GM19324 (cell line): Measurements from ENCODE around the gene CCR8.

Experiments
- ATAC-seq: cut with Tn5 transposase; IDR thresholded peaks from one replicate; pipeline ENCODE4 v1.9.1; 2021; ENCODE audit warnings: mild to moderate bottlenecking, moderate library complexity; ENCODE audit not compliant: unreplicated experiment, low FRiP score

CCR8 gene

GRCh38 chr3:39329493-39329892 lies at the start of gene CCR8:
Gene CCR8, plus strand, starts transcription at chr3:39329709. Its CDS starts 2,623 bp downstream, at chr3:39332332.
- no peak for ATAC-seq

GRCh38 chr3:39279745-39280517 lies 49.6 kb upstream of the CCR8 start, which contains the start of gene CX3CR1:
Gene CX3CR1, minus strand, starts transcription at chr3:39280036. Its CDS starts 13,527 bp downstream, at chr3:39266509.
- no peak for ATAC-seq

- no peak for ATAC-seq
These were observed 48.9 kb upstream of the CCR8 start for GRCh38 chr3:39280571-39280970.

GRCh38 chr3:39281533-39281932 lies 48.0 kb upstream of the CCR8 start:
- ATAC-seq: no peak

- no peak for ATAC-seq
These were observed 47.5 kb upstream of the CCR8 start for GRCh38 chr3:39282057-39282456.

- no peak for ATAC-seq
These were observed 45.0 kb upstream of the CCR8 start for GRCh38 chr3:39284457-39284881.

- no peak for ATAC-seq
These were observed 44.2 kb upstream of the CCR8 start for GRCh38 chr3:39285332-39285731.

GRCh38 chr3:39286771-39287170 lies 42.7 kb upstream of the CCR8 start:
- no peak for ATAC-seq

GRCh38 chr3:39287216-39288164 lies 42.0 kb upstream of the CCR8 start:
- ATAC-seq: no peak

GRCh38 chr3:39288300-39288808 lies 41.2 kb upstream of the CCR8 start:
- ATAC-seq: peak; percentile 95

- no peak for ATAC-seq
These were observed 40.4 kb upstream of the CCR8 start for GRCh38 chr3:39289107-39289506.

- no peak for ATAC-seq
These were observed 39.3 kb upstream of the CCR8 start for GRCh38 chr3:39290255-39290654.

GRCh38 chr3:39291903-39292329 lies 37.6 kb upstream of the CCR8 start:
- no peak for ATAC-seq

GRCh38 chr3:39292961-39293360 lies 36.5 kb upstream of the CCR8 start:
- ATAC-seq: no peak

GRCh38 chr3:39294446-39295183 lies 34.9 kb upstream of the CCR8 start:
- ATAC-seq: no peak

- ATAC-seq: peak; percentile 47
These were observed 34.2 kb upstream of the CCR8 start for GRCh38 chr3:39295184-39295775.

GRCh38 chr3:39296197-39297077 lies 33.1 kb upstream of the CCR8 start:
- no peak for ATAC-seq

GRCh38 chr3:39299279-39299678 lies 30.2 kb upstream of the CCR8 start:
- no peak for ATAC-seq

GRCh38 chr3:39302178-39302577 lies 27.3 kb upstream of the CCR8 start:
- ATAC-seq: no peak
